Measurements from ENCODE around the gene MTTP.

GRCh38 chr4:99637174-99637573, 62.5 kb downstream of the MTTP start:
- no peak for TF ChIP-seq POLR2A (IDR thresholded peaks at IDR 0.05)
- TF ChIP-seq, protein P1, sequence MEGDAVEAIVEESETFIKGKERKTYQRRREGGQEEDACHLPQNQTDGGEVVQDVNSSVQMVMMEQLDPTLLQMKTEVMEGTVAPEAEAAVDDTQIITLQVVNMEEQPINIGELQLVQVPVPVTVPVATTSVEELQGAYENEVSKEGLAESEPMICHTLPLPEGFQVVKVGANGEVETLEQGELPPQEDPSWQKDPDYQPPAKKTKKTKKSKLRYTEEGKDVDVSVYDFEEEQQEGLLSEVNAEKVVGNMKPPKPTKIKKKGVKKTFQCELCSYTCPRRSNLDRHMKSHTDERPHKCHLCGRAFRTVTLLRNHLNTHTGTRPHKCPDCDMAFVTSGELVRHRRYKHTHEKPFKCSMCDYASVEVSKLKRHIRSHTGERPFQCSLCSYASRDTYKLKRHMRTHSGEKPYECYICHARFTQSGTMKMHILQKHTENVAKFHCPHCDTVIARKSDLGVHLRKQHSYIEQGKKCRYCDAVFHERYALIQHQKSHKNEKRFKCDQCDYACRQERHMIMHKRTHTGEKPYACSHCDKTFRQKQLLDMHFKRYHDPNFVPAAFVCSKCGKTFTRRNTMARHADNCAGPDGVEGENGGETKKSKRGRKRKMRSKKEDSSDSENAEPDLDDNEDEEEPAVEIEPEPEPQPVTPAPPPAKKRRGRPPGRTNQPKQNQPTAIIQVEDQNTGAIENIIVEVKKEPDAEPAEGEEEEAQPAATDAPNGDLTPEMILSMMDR (IDR thresholded peaks at IDR 0.05): no peak
- no peak for TF ChIP-seq POLR2AphosphoS5 (IDR thresholded peaks at IDR 0.05)

All from breast epithelium (tissue), 3 donors.